HEK293 (cell line): ENCODE measurements around the gene NEXN.

Experiments
- BCL11A ChIP-seq: fragments of 450-650 bp; formaldehyde crosslinking; IDR thresholded peaks from 2 replicates; pipeline ENCODE4 v1.5.1; 2016; ENCODE audit warnings: low read depth, missing biosample characterization, missing genetic modification characterization
- GLI4 ChIP-seq: fragments of 450-650 bp; formaldehyde crosslinking; IDR thresholded peaks from 2 replicates; pipeline ENCODE4 v1.5.1; 2016; ENCODE audit warnings: missing biosample characterization, missing genetic modification characterization
- MEIS1 ChIP-seq: sonication (generic); formaldehyde crosslinking; IDR thresholded peaks from 2 replicates; pipeline ENCODE4 v1.8.1; 2022; ENCODE audit warnings: missing genetic modification reagents, mild to moderate bottlenecking, borderline replicate concordance
- MYNN ChIP-seq: fragments of 450-650 bp; formaldehyde crosslinking; IDR thresholded peaks from 2 replicates; pipeline ENCODE4 v1.5.1; 2016; ENCODE audit warnings: missing biosample characterization, missing genetic modification characterization, borderline replicate concordance
- SCRT1 ChIP-seq: fragments of 450-650 bp; formaldehyde crosslinking; IDR thresholded peaks from 2 replicates; pipeline ENCODE4 v1.5.1; 2016; ENCODE audit warnings: missing biosample characterization, missing genetic modification characterization, borderline replicate concordance
- SCRT2 ChIP-seq: fragments of 450-650 bp; formaldehyde crosslinking; IDR thresholded peaks from 2 replicates; pipeline ENCODE4 v1.5.1; 2016; ENCODE audit warnings: missing biosample characterization, missing genetic modification characterization
- SP3 ChIP-seq: fragments of 450-650 bp; formaldehyde crosslinking; IDR thresholded peaks from 2 replicates; pipeline ENCODE4 v1.5.1; 2016; ENCODE audit warnings: missing biosample characterization, missing genetic modification characterization
- ZBTB1 ChIP-seq: fragments of 450-650 bp; formaldehyde crosslinking; IDR thresholded peaks from 2 replicates; pipeline ENCODE4 v1.5.1; 2016; ENCODE audit warnings: missing biosample characterization, missing genetic modification characterization
- ZBTB48 ChIP-seq: fragments of 450-650 bp; formaldehyde crosslinking; IDR thresholded peaks from 2 replicates; pipeline ENCODE4 v1.5.1; 2016; ENCODE audit warnings: missing biosample characterization, missing genetic modification characterization
- ZBTB8A ChIP-seq: fragments of 450-650 bp; formaldehyde crosslinking; IDR thresholded peaks from 2 replicates; pipeline ENCODE4 v1.5.1; 2016; ENCODE audit warnings: missing biosample characterization, missing genetic modification characterization
- ZFP37 ChIP-seq: fragments of 450-650 bp; formaldehyde crosslinking; IDR thresholded peaks from 2 replicates; pipeline ENCODE4 v1.5.1; 2016; ENCODE audit warnings: missing biosample characterization, missing genetic modification characterization
- ZFP41 ChIP-seq: fragments of 450-650 bp; formaldehyde crosslinking; IDR thresholded peaks from 2 replicates; pipeline ENCODE4 v1.5.1; 2016; ENCODE audit warnings: missing biosample characterization, missing genetic modification characterization, borderline replicate concordance
- ZNF10 ChIP-seq: fragments of 450-650 bp; formaldehyde crosslinking; IDR thresholded peaks from 2 replicates; pipeline ENCODE4 v1.5.1; 2017; ENCODE audit warnings: missing biosample characterization, missing genetic modification characterization
- ZNF114 ChIP-seq: fragments of 450-650 bp; formaldehyde crosslinking; IDR thresholded peaks from 2 replicates; pipeline ENCODE4 v1.5.0; 2017; ENCODE audit warnings: missing biosample characterization, missing genetic modification characterization
- ZNF23 ChIP-seq: fragments of 450-650 bp; formaldehyde crosslinking; IDR thresholded peaks from 2 replicates; pipeline ENCODE4 v1.5.1; 2016; ENCODE audit warnings: missing biosample characterization, missing genetic modification characterization, borderline replicate concordance
- ZNF324 ChIP-seq: fragments of 450-650 bp; formaldehyde crosslinking; IDR thresholded peaks from 2 replicates; pipeline ENCODE4 v1.5.1; 2016; ENCODE audit warnings: missing biosample characterization, missing genetic modification characterization
- ZNF350 ChIP-seq: fragments of 450-650 bp; formaldehyde crosslinking; IDR thresholded peaks from 2 replicates; pipeline ENCODE4 v1.5.0; 2017; ENCODE audit warnings: missing biosample characterization, mild to moderate bottlenecking, missing genetic modification characterization
- ZNF354C ChIP-seq: fragments of 450-650 bp; formaldehyde crosslinking; IDR thresholded peaks from 2 replicates; pipeline ENCODE4 v1.5.1; 2016; ENCODE audit warnings: missing biosample characterization, missing genetic modification characterization, low read depth, borderline replicate concordance
- ZNF37A ChIP-seq: fragments of 450-650 bp; IDR thresholded peaks from 2 replicates; pipeline ENCODE4 v1.5.1; 2018; ENCODE audit warnings: missing biosample characterization, missing genetic modification characterization
- ZNF391 ChIP-seq: fragments of 450-650 bp; formaldehyde crosslinking; IDR thresholded peaks from 2 replicates; pipeline ENCODE4 v1.5.1; 2016; ENCODE audit warnings: low read depth, missing biosample characterization, missing genetic modification characterization, borderline replicate concordance
- ZNF394 ChIP-seq: fragments of 450-650 bp; formaldehyde crosslinking; IDR thresholded peaks from 2 replicates; pipeline ENCODE4 v1.5.1; 2016; ENCODE audit warnings: missing biosample characterization, missing genetic modification characterization, mild to moderate bottlenecking, moderate library complexity, borderline replicate concordance
- ZNF423 ChIP-seq: fragments of 450-650 bp; formaldehyde crosslinking; IDR thresholded peaks from 2 replicates; pipeline ENCODE4 v1.5.1; 2016; ENCODE audit warnings: missing biosample characterization, missing genetic modification characterization
- ZNF426 ChIP-seq: fragments of 450-650 bp; formaldehyde crosslinking; IDR thresholded peaks from 2 replicates; pipeline ENCODE4 v1.5.1; 2017; ENCODE audit warnings: missing biosample characterization, missing genetic modification characterization, mild to moderate bottlenecking, inconsistent platforms, moderate library complexity
- ZNF514 ChIP-seq: fragments of 450-650 bp; formaldehyde crosslinking; IDR thresholded peaks from 2 replicates; pipeline ENCODE4 v1.5.1; 2016; ENCODE audit warnings: missing biosample characterization, missing genetic modification characterization
- ZNF529 ChIP-seq: fragments of 450-650 bp; formaldehyde crosslinking; IDR thresholded peaks from 2 replicates; pipeline ENCODE4 v1.5.1; 2017; ENCODE audit warnings: missing genetic modification characterization, missing biosample characterization; ENCODE audit not compliant: insufficient replicate concordance
- ZNF558 ChIP-seq: fragments of 450-650 bp; formaldehyde crosslinking; IDR thresholded peaks from 2 replicates; pipeline ENCODE4 v1.5.1; 2016; ENCODE audit warnings: missing biosample characterization, missing genetic modification characterization
- ZNF571 ChIP-seq: fragments of 450-650 bp; formaldehyde crosslinking; IDR thresholded peaks from 2 replicates; pipeline ENCODE4 v1.5.0; 2017; ENCODE audit warnings: missing biosample characterization, missing genetic modification characterization
- ZNF621 ChIP-seq: fragments of 450-650 bp; formaldehyde crosslinking; IDR thresholded peaks from 2 replicates; pipeline ENCODE4 v1.5.1; 2017; ENCODE audit warnings: missing biosample characterization, missing genetic modification characterization
- ZNF654 ChIP-seq: fragments of 450-650 bp; formaldehyde crosslinking; IDR thresholded peaks from 2 replicates; pipeline ENCODE4 v1.5.1; 2016; ENCODE audit warnings: low read depth, missing biosample characterization, missing genetic modification characterization
- ZNF747 ChIP-seq: fragments of 450-650 bp; formaldehyde crosslinking; IDR thresholded peaks from 2 replicates; pipeline ENCODE4 v1.5.1; 2016; ENCODE audit warnings: missing biosample characterization, missing genetic modification characterization
- ZNF76 ChIP-seq: fragments of 450-650 bp; formaldehyde crosslinking; IDR thresholded peaks from 2 replicates; pipeline ENCODE4; 2016; ENCODE audit warnings: low read depth, missing biosample characterization, missing genetic modification characterization, borderline replicate concordance
- ZNF768 ChIP-seq: fragments of 450-650 bp; formaldehyde crosslinking; IDR thresholded peaks from 2 replicates; pipeline ENCODE4 v1.5.1; 2018; ENCODE audit warnings: missing biosample characterization, mild to moderate bottlenecking, missing genetic modification characterization
- ZNF785 ChIP-seq: fragments of 450-650 bp; formaldehyde crosslinking; IDR thresholded peaks from 2 replicates; pipeline ENCODE4 v1.5.1; 2016; ENCODE audit warnings: missing biosample characterization, missing genetic modification characterization
- ZNF830 ChIP-seq: fragments of 450-650 bp; IDR thresholded peaks from 2 replicates; pipeline ENCODE4 v1.5.0; 2018; ENCODE audit warnings: missing biosample characterization, missing genetic modification characterization, low read depth, mild to moderate bottlenecking, moderate library complexity
- ZSCAN23 ChIP-seq: fragments of 450-650 bp; formaldehyde crosslinking; IDR thresholded peaks from 2 replicates; pipeline ENCODE4 v1.5.1; 2016; ENCODE audit warnings: missing biosample characterization, missing genetic modification characterization
- TF ChIP-seq, protein P1 (sequence below): sonication (generic); formaldehyde crosslinking; IDR thresholded peaks from 2 replicates; pipeline ENCODE4 v1.8.1; 2022; ENCODE audit warnings: mild to moderate bottlenecking, moderate library complexity, missing genetic modification reagents
- TF ChIP-seq, protein P2 (sequence below): fragments of 450-650 bp; formaldehyde crosslinking; IDR thresholded peaks from 2 replicates; pipeline ENCODE4 v1.5.1; 2016; ENCODE audit warnings: missing biosample characterization, missing genetic modification characterization

Gene NEXN

DNA sequence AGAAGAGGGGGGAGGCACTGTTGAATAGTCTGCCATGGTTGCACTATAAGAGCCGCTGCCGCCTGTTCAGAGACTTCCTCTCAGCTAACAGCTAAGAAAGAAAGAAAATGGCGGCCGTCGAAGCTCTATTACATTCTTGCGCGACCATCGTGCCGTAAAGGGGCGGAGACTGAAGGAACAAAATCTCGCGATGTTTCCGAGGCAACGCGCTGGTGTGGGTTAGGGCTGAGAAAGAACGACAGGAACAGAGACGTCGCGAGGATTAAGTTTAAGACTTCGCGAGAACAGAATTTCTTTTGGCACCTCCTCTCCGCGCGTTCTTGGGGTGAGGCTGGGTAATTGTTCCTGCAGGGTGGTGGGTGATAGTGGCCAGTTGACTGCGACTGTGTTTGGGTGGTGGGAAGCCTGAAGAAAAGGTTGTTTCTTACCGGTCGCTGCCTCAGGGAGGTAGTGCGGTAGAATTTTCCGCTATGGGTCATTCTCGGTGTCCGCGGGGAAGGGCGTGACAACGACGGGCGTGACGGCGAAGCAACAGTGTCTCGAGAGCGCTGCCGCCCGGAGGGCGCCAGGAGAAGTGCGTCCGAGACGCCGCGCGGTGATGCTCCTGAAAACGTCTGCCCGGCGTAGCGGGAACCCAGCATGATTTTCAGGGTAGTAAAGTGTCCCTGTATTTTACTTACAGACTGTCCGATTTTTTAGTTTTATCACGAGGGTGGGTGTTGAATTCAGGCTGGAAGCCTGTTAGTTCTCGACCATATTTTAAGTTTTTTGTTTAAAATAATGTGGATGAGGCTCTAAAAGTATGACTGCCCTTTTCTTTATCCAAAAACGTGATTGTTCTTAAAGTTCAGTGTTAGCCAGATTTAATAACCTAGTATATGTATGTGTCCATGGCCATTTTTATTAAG lies 90.8 kb downstream of the NEXN start, which contains the start of gene FUBP1 (continued):
- TF ChIP-seq ZNF654 (tag by site-specific recombination) (peak; percentile 15), MEIS1 (no peak), ZNF354C (no peak), ZNF423 (no peak), ZNF350 (tag by site-specific recombination) (no peak), BCL11A (tag by site-specific recombination) (no peak), ZNF514 (tag by site-specific recombination) (no peak), MYNN (no peak), GLI4 (tag by site-specific recombination) (0 out of 2 replicates have a peak, but pooled peaks have one; percentile 33), ZNF621 (tag by site-specific recombination) (no peak), ZNF558 (tag by site-specific recombination) (no peak; the same call in 1 of the 2 replicates), ZSCAN23 (tag by site-specific recombination) (0 out of 2 replicates have a peak, but pooled peaks have one; percentile 47), ZNF76 (tag by site-specific recombination) (peak; percentile 89), ZNF571 (tag by site-specific recombination) (no peak), ZNF529 (tag by site-specific recombination) (no peak), ZNF747 (tag by site-specific recombination) (no peak), ZNF23 (tag by site-specific recombination) (no peak), ZNF426 (tag by site-specific recombination) (no peak), ZNF324 (peak; percentile 93), ZNF114 (tag by site-specific recombination) (no peak), ZNF391 (peak; percentile 79; the same call in 1 of the 2 replicates), SCRT1 (tag by site-specific recombination) (peak; percentile 98), ZNF37A (no peak), ZNF10 (peak; percentile 37; the same call in 1 of the 2 replicates), SP3 (tag by site-specific recombination) (peak; percentile 72), ZNF768 (tag by site-specific recombination) (peak; percentile 76; the same call in 1 of the 2 replicates), SCRT2 (tag by site-specific recombination) (peak; percentile 100), ZNF394 (no peak), ZBTB1 (tag by site-specific recombination) (peak; percentile 52; the same call in 1 of the 2 replicates), ZNF830 (tag by site-specific recombination) (no peak), ZBTB8A (tag by site-specific recombination) (peak; percentile 98), ZFP37 (tag by site-specific recombination) (peak; percentile 91), ZFP41 (tag by site-specific recombination) (no peak), ZNF785 (tag by site-specific recombination) (no peak), ZBTB48 (tag by site-specific recombination) (no peak)
- TF ChIP-seq, protein P1, sequence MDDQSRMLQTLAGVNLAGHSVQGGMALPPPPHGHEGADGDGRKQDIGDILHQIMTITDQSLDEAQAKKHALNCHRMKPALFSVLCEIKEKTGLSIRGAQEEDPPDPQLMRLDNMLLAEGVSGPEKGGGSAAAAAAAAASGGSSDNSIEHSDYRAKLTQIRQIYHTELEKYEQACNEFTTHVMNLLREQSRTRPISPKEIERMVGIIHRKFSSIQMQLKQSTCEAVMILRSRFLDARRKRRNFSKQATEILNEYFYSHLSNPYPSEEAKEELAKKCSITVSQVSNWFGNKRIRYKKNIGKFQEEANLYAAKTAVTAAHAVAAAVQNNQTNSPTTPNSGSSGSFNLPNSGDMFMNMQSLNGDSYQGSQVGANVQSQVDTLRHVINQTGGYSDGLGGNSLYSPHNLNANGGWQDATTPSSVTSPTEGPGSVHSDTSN: no peak
- TF ChIP-seq, protein P2, sequence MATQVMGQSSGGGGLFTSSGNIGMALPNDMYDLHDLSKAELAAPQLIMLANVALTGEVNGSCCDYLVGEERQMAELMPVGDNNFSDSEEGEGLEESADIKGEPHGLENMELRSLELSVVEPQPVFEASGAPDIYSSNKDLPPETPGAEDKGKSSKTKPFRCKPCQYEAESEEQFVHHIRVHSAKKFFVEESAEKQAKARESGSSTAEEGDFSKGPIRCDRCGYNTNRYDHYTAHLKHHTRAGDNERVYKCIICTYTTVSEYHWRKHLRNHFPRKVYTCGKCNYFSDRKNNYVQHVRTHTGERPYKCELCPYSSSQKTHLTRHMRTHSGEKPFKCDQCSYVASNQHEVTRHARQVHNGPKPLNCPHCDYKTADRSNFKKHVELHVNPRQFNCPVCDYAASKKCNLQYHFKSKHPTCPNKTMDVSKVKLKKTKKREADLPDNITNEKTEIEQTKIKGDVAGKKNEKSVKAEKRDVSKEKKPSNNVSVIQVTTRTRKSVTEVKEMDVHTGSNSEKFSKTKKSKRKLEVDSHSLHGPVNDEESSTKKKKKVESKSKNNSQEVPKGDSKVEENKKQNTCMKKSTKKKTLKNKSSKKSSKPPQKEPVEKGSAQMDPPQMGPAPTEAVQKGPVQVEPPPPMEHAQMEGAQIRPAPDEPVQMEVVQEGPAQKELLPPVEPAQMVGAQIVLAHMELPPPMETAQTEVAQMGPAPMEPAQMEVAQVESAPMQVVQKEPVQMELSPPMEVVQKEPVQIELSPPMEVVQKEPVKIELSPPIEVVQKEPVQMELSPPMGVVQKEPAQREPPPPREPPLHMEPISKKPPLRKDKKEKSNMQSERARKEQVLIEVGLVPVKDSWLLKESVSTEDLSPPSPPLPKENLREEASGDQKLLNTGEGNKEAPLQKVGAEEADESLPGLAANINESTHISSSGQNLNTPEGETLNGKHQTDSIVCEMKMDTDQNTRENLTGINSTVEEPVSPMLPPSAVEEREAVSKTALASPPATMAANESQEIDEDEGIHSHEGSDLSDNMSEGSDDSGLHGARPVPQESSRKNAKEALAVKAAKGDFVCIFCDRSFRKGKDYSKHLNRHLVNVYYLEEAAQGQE: 0 out of 2 replicates have a peak, but pooled peaks have one; percentile 11
